ENCODE data around the gene USH2A.

Gene USH2A

GRCh38 chr1:216201946-216202345 is 221.3 kb downstream of the USH2A start:
- H3K4me1 Mint-ChIP-seq, result no peaks in the 10 kb centered on the region
- H3K36me3 Mint-ChIP-seq, result no peaks in the 10 kb centered on the region
- H3K27ac Mint-ChIP-seq, result no peak overlapping the region
- no peaks in the 10 kb centered on the region for H3K27me3 Mint-ChIP-seq
- H3K4me3 Mint-ChIP-seq, result no peak overlapping the region
- peaks cover 4% of the 10 kb centered on the region for H3K9me3 Mint-ChIP-seq

GRCh38 chr1:216200941-216201340 is 222.3 kb downstream of the USH2A start:
- H3K27ac Mint-ChIP-seq, result no peak overlapping the region
- H3K27me3 Mint-ChIP-seq, result no peaks in the 10 kb centered on the region
- H3K9me3 Mint-ChIP-seq, result peaks cover 4% of the 10 kb centered on the region
- H3K36me3 Mint-ChIP-seq, result no peaks in the 10 kb centered on the region
- H3K4me3 Mint-ChIP-seq, result no peak overlapping the region
- H3K4me1 Mint-ChIP-seq, result no peaks in the 10 kb centered on the region

- H3K9me3 Mint-ChIP-seq, result peaks cover 6% of the 10 kb centered on the region
- H3K27ac Mint-ChIP-seq, result no peak overlapping the region
- H3K4me3 Mint-ChIP-seq, result no peak overlapping the region
- no peaks in the 10 kb centered on the region for H3K4me1 Mint-ChIP-seq
- no peaks in the 10 kb centered on the region for H3K36me3 Mint-ChIP-seq
- H3K27me3 Mint-ChIP-seq, result no peaks in the 10 kb centered on the region
Measured at GRCh38 chr1:216194721-216195120, 228.5 kb downstream of the USH2A start.

GRCh38 chr1:216193839-216194443 is 229.3 kb downstream of the USH2A start:
- Mint-ChIP-seq H3K36me3 (no peaks in the 10 kb centered on the region), H3K27ac (no peak overlapping the region), H3K27me3 (no peaks in the 10 kb centered on the region), H3K4me3 (no peak overlapping the region), H3K9me3 (peaks cover 6% of the 10 kb centered on the region), H3K4me1 (no peaks in the 10 kb centered on the region)

- H3K9me3 Mint-ChIP-seq, result peaks cover 6% of the 10 kb centered on the region
- H3K36me3 Mint-ChIP-seq, result no peaks in the 10 kb centered on the region
- H3K4me1 Mint-ChIP-seq, result no peaks in the 10 kb centered on the region
- no peaks in the 10 kb centered on the region for H3K27me3 Mint-ChIP-seq
- no peak overlapping the region for H3K4me3 Mint-ChIP-seq
- H3K27ac Mint-ChIP-seq, result no peak overlapping the region
Measured at GRCh38 chr1:216190438-216190837, 232.8 kb downstream of the USH2A start.

- Mint-ChIP-seq H3K27me3 (no peaks in the 10 kb centered on the region), H3K4me1 (no peaks in the 10 kb centered on the region), H3K9me3 (no peaks in the 10 kb centered on the region), H3K27ac (no peak overlapping the region), H3K4me3 (no peak overlapping the region), H3K36me3 (no peaks in the 10 kb centered on the region)
Measured at GRCh38 chr1:216186816-216187215, 236.4 kb downstream of the USH2A start.

- no peaks in the 10 kb centered on the region for H3K27me3 Mint-ChIP-seq
Measured at GRCh38 chr1:216186141-216186540, 237.1 kb downstream of the USH2A start.

GRCh38 chr1:216184126-216184680 is 239.0 kb downstream of the USH2A start:
- H3K36me3 Mint-ChIP-seq, result no peaks in the 10 kb centered on the region
- H3K4me3 Mint-ChIP-seq, result no peak overlapping the region
- no peaks in the 10 kb centered on the region for H3K27me3 Mint-ChIP-seq
- H3K27ac Mint-ChIP-seq, result no peak overlapping the region
- H3K9me3 Mint-ChIP-seq, result no peaks in the 10 kb centered on the region
- H3K4me1 Mint-ChIP-seq, result no peaks in the 10 kb centered on the region

More at GRCh38 chr1:216186141-216186540, 237.1 kb downstream of the USH2A start:
- no peaks in the 10 kb centered on the region for H3K36me3 Mint-ChIP-seq
- no peak overlapping the region for H3K27ac Mint-ChIP-seq
- H3K4me1 Mint-ChIP-seq, result no peaks in the 10 kb centered on the region
- H3K9me3 Mint-ChIP-seq, result no peaks in the 10 kb centered on the region
- no peak overlapping the region for H3K4me3 Mint-ChIP-seq

- no peak overlapping the region for H3K27ac Mint-ChIP-seq
- no peaks in the 10 kb centered on the region for H3K27me3 Mint-ChIP-seq
- no peak overlapping the region for H3K4me3 Mint-ChIP-seq
- no peaks in the 10 kb centered on the region for H3K9me3 Mint-ChIP-seq
- H3K4me1 Mint-ChIP-seq, result no peaks in the 10 kb centered on the region
- no peaks in the 10 kb centered on the region for H3K36me3 Mint-ChIP-seq
Measured at GRCh38 chr1:216183454-216183853, 239.8 kb downstream of the USH2A start.

- H3K4me3 Mint-ChIP-seq, result no peak overlapping the region
- H3K9me3 Mint-ChIP-seq, result no peaks in the 10 kb centered on the region
- no peaks in the 10 kb centered on the region for H3K36me3 Mint-ChIP-seq
- no peak overlapping the region for H3K27ac Mint-ChIP-seq
- no peaks in the 10 kb centered on the region for H3K27me3 Mint-ChIP-seq
- no peaks in the 10 kb centered on the region for H3K4me1 Mint-ChIP-seq
Measured at GRCh38 chr1:216183007-216183406, 240.2 kb downstream of the USH2A start.

GRCh38 chr1:216181590-216181989 is 241.7 kb downstream of the USH2A start:
- H3K27me3 Mint-ChIP-seq, result no peaks in the 10 kb centered on the region
- no peaks in the 10 kb centered on the region for H3K9me3 Mint-ChIP-seq
- H3K4me3 Mint-ChIP-seq, result no peak overlapping the region
- no peaks in the 10 kb centered on the region for H3K36me3 Mint-ChIP-seq
- H3K27ac Mint-ChIP-seq, result no peak overlapping the region
- no peaks in the 10 kb centered on the region for H3K4me1 Mint-ChIP-seq

- no peak overlapping the region for H3K27ac Mint-ChIP-seq
- no peak overlapping the region for H3K4me3 Mint-ChIP-seq
- H3K36me3 Mint-ChIP-seq, result no peaks in the 10 kb centered on the region
- no peaks in the 10 kb centered on the region for H3K9me3 Mint-ChIP-seq
- H3K4me1 Mint-ChIP-seq, result no peaks in the 10 kb centered on the region
- no peaks in the 10 kb centered on the region for H3K27me3 Mint-ChIP-seq
Measured at GRCh38 chr1:216178281-216178680, 245.0 kb downstream of the USH2A start.

GRCh38 chr1:216176970-216177369 is 246.3 kb downstream of the USH2A start:
- H3K27me3 Mint-ChIP-seq, result no peaks in the 10 kb centered on the region
- no peak overlapping the region for H3K4me3 Mint-ChIP-seq
- no peak overlapping the region for H3K27ac Mint-ChIP-seq
- no peaks in the 10 kb centered on the region for H3K4me1 Mint-ChIP-seq
- no peaks in the 10 kb centered on the region for H3K36me3 Mint-ChIP-seq
- H3K9me3 Mint-ChIP-seq, result no peaks in the 10 kb centered on the region

GRCh38 chr1:216175714-216176113 is 247.5 kb downstream of the USH2A start:
- Mint-ChIP-seq H3K4me3 (no peak overlapping the region), H3K9me3 (no peaks in the 10 kb centered on the region), H3K36me3 (no peaks in the 10 kb centered on the region), H3K27ac (no peak overlapping the region), H3K27me3 (no peaks in the 10 kb centered on the region), H3K4me1 (no peaks in the 10 kb centered on the region)

- H3K36me3 Mint-ChIP-seq, result no peaks in the 10 kb centered on the region
- H3K4me1 Mint-ChIP-seq, result no peaks in the 10 kb centered on the region
- H3K9me3 Mint-ChIP-seq, result no peaks in the 10 kb centered on the region
- no peak overlapping the region for H3K4me3 Mint-ChIP-seq
- no peak overlapping the region for H3K27ac Mint-ChIP-seq
- H3K27me3 Mint-ChIP-seq, result no peaks in the 10 kb centered on the region
Measured at GRCh38 chr1:216173376-216173995, 249.8 kb downstream of the USH2A start.

GRCh38 chr1:216169351-216169750 is 253.9 kb downstream of the USH2A start:
- Mint-ChIP-seq H3K27me3 (no peaks in the 10 kb centered on the region), H3K4me1 (no peaks in the 10 kb centered on the region), H3K9me3 (no peaks in the 10 kb centered on the region), H3K4me3 (no peak overlapping the region), H3K36me3 (no peaks in the 10 kb centered on the region), H3K27ac (no peak overlapping the region)
